Epidermal melanocyte (primary cell): Measurements from ENCODE around the gene SPATA24.
"Not testable (repeated sequence)": the region's sequence is repeated elsewhere in the genome, so short reads cannot be mapped to it uniquely, and the experiment has no call there.

ENCODE experiments used
- DNase-seq: peaks from one replicate; pipeline ENCODE4 v3.0.0; 2011; ENCODE audit warnings: low spot score; ENCODE audit not compliant: insufficient read length

Gene SPATA24

DNA sequence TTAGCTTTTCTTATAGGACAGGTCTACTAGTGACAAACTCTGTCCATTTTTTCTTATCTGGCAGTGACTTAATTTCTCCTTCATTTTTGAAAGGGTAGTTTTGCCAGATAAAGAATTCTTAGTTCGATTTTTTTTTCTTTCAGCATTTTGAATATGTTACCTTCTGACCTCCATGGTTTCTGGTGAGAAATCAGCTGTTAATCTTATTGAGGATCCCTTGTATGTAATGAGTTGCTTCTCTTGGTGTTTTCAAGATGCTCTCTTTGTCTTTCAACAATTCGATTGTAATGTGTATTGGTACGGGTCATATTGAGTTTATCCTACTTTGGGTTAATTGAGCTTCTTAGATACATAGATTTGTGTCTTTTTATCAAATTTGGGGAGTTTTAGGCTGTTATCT lies 49.7 kb downstream of the SPATA24 start:
- DNase-seq, result no peak

DNA sequence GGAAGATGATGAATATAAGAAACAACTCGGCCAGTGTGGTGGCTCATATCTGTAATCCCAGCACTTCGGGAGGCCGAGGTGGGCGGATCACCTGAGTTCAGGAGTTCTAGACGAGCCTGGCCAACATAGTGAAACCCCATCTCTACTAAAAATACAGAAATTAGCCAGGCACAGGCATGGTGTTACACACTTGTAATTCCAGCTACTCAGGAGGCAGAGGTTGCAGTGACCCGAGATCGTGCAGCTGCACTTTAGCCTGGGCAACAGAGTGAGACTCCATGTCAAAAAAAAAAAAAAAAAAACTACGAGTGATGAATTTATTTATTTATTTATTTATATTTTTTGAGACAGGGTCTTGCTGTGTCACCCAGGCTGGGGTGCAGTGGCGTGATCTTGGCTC lies 56.0 kb downstream of the SPATA24 start:
- DNase-seq, result not testable (repeated sequence)
